Stimulated activated CD4-positive, alpha-beta T cell treated with anti-CD3 and anti-CD28 coated beads, TNF-alpha, amount 100 ng/mL, for 48 hours (primary cell): Measurements from ENCODE around the gene P3H3.
"Not testable (repeated sequence)": the region's sequence is repeated elsewhere in the genome, so short reads cannot be mapped to it uniquely, and the experiment has no call there.

Experiments
- DNase-seq, 3 donors: peaks; one replicate each; pipeline ENCODE4 v3.0.0-alpha.2; 2020; ENCODE audit warnings: low read depth in 3 of 3

P3H3 gene

GRCh38 chr12:6888360-6888759 lies 60.2 kb downstream of the P3H3 start:
- no peak for DNase-seq

- not testable (repeated sequence) for DNase-seq
These were observed 60.6 kb downstream of the P3H3 start for GRCh38 chr12:6888794-6889193.
